ENCODE results near the gene SEC24B. TPM values are rescaled to one million over a fixed set of nuclear protein-coding genes. Genes with fewer than 3 reads are reported as not detected.

The SEC24B gene
- total and polyA plus RNA-seq, 2 donors (not counting 3 experiments of a cell fraction or from before 2014, with no cell fraction given), result 35.9 to 46.2 TPM

GRCh38 chr4:109410776-109411175 is 22.8 kb upstream of the SEC24B start:
- H3K9ac ChIP-seq (replicated peaks; ENCODE audit: extremely low read depth, insufficient read depth, low read length), result no peak overlapping the region
- H3K79me2 ChIP-seq (ENCODE audit: control insufficient read depth, insufficient read depth, low read length), result no peaks in the 10 kb centered on the region
- H3K4me1 ChIP-seq (ENCODE audit: control insufficient read depth, extremely low read depth, insufficient read depth, low read length), result no peaks in the 10 kb centered on the region
- H2AFZ ChIP-seq (ENCODE audit: low read depth, low read length), result no peak overlapping the region
- BruUV-seq (replicated peaks), result no TSS peak
- H3K4me3 ChIP-seq (replicated peaks in 1 of 3; ENCODE audit: insufficient read depth in 1 of 3, low read depth in 1 of 3, low read length in 3 of 3), result no peak overlapping the region
- no peak for TF ChIP-seq EZH2 (IDR thresholded peaks at IDR 0.05; ENCODE audit: borderline replicate concordance, low read depth, low read length, severe bottlenecking)
- TF ChIP-seq GATA2 (IDR thresholded peaks at IDR 0.05; ENCODE audit: insufficient read depth, insufficient read length, low read depth, low read length), result no peak
- no peak for TF ChIP-seq POLR2AphosphoS5 (IDR thresholded peaks at IDR 0.05; ENCODE audit: insufficient read depth, low read depth, low read length)
- no peak for TF ChIP-seq POLR2A (IDR thresholded peaks at IDR 0.05; ENCODE audit: low read depth, low read length)
- no peak for TF ChIP-seq CTCF (IDR thresholded peaks at IDR 0.05; ENCODE audit: extremely low read depth in 1 of 2, insufficient read depth in 1 of 2, low read depth in 1 of 2, low read length in 2 of 2)
- TF ChIP-seq MAX (IDR thresholded peaks at IDR 0.05; ENCODE audit: insufficient read depth, insufficient read length), result no peak
- TF ChIP-seq MYC (IDR thresholded peaks at IDR 0.05; ENCODE audit: low read depth, low read length), result no peak
- no peak for TF ChIP-seq FOS (IDR thresholded peaks at IDR 0.05; ENCODE audit: borderline replicate concordance, insufficient read depth, low read length)
- no peak for TF ChIP-seq JUN (IDR thresholded peaks at IDR 0.05; ENCODE audit: borderline replicate concordance, insufficient read depth, insufficient read length, low read depth)
- no peaks in the 10 kb centered on the region for H3K9me3 ChIP-seq (replicated peaks; ENCODE audit: control insufficient read depth, insufficient read depth, low read length)
- DNase-seq (ENCODE audit: low read depth, low spot score) (no peak), FAIRE-seq (no peak)
- ChIA-PET POLR2A (interaction anchor here (0.6 kb wide), 1 partner anchor 149 kb away, joined by 4 read pairs; no protein-coding TSS in a partner anchor), CTCF (interaction anchor here (1.4 to 1.7 kb wide), 3 partner anchors 22 to 394 kb away, joined by 3 to 5 read pairs (median 5); no protein-coding TSS in a partner anchor)
- H3K27ac ChIP-seq (ENCODE audit: insufficient read depth, low read depth, low read length), result no peak overlapping the region
- H3K9me1 ChIP-seq (replicated peaks; ENCODE audit: control insufficient read depth, extremely low read depth, insufficient read depth, low read length), result no peaks in the 10 kb centered on the region
- intact Hi-C loops (cut with micrococcal nuclease), result no loop called here
- no peaks in the 10 kb centered on the region for H3K27me3 ChIP-seq (ENCODE audit: control insufficient read depth in 2 of 2, insufficient read depth in 2 of 2, low read length in 2 of 2)
- no peaks in the 10 kb centered on the region for H4K20me1 ChIP-seq (replicated peaks; ENCODE audit: control insufficient read depth, extremely low read depth, insufficient read depth, low read length)
- dilution Hi-C loops (cut with MboI; ENCODE audit: extremely low pct_ligation_motif_present, low sequenced_read_pairs), result no loop called here
- H3K4me2 ChIP-seq (ENCODE audit: insufficient read depth, low read length), result no peak overlapping the region
- H3K36me3 ChIP-seq (ENCODE audit: control insufficient read depth in 2 of 2, extremely low read depth in 1 of 2, insufficient read depth in 2 of 2, low read length in 2 of 2), result no peaks in the 10 kb centered on the region
